Glutamatergic neuron (in vitro differentiated cells): ENCODE measurements around the gene GOLGA2. TPM values are rescaled to one million over a fixed set of nuclear protein-coding genes. Genes with fewer than 3 reads are reported as not detected.

ENCODE experiments used
- DNase-seq: peaks from one replicate; pipeline ENCODE4 v3.0.0; 2022
- H3K27ac Mint-ChIP-seq: one replicate; pipeline ENCODE4 v1.8.0; 2020; ENCODE audit warnings: mild to moderate bottlenecking, mixed read lengths, inconsistent platforms; ENCODE audit not compliant: unreplicated experiment
- H3K27me3 Mint-ChIP-seq: one replicate; pipeline ENCODE4 v1.8.0; 2020; ENCODE audit warnings: mild to moderate bottlenecking, moderate library complexity, mixed read lengths, inconsistent platforms; ENCODE audit not compliant: unreplicated experiment
- H3K36me3 Mint-ChIP-seq: one replicate; pipeline ENCODE4 v1.8.0; 2020; ENCODE audit warnings: mild to moderate bottlenecking, mixed read lengths, inconsistent platforms; ENCODE audit not compliant: unreplicated experiment
- H3K4me1 Mint-ChIP-seq: one replicate; pipeline ENCODE4 v1.8.0; 2020; ENCODE audit warnings: mild to moderate bottlenecking, low read depth, mixed read lengths, inconsistent platforms; ENCODE audit not compliant: unreplicated experiment
- H3K4me3 Mint-ChIP-seq: one replicate; pipeline ENCODE4 v1.8.0; 2020; ENCODE audit warnings: mild to moderate bottlenecking, mixed read lengths, inconsistent platforms; ENCODE audit not compliant: unreplicated experiment
- H3K9me3 Mint-ChIP-seq: one replicate; pipeline ENCODE4 v1.8.0; 2020; ENCODE audit warnings: mild to moderate bottlenecking, moderate library complexity, mixed read lengths, inconsistent platforms; ENCODE audit not compliant: unreplicated experiment
- total RNA-seq: library from RNA; stranded (reverse); fragmentation: NEBNext Ultra II Directional; extraction: Animal tissue kit (Norgen Biotek cat#: 25700); gene quantifications from one replicate; pipeline ENCODE4 v1.2.1, GENCODE V29; 2021; ENCODE audit not compliant: unreplicated experiment
- TF ChIP-seq, protein P1 (sequence below): fragments of 200-600 bp; sonication (generic); IDR thresholded peaks from one replicate; pipeline ENCODE4 v1.5.0; 2021; ENCODE audit not compliant: partially characterized antibody, unreplicated experiment

The GOLGA2 gene
- total RNA-seq, 1 donor from 2014 or later: 78.3 TPM

DNA sequence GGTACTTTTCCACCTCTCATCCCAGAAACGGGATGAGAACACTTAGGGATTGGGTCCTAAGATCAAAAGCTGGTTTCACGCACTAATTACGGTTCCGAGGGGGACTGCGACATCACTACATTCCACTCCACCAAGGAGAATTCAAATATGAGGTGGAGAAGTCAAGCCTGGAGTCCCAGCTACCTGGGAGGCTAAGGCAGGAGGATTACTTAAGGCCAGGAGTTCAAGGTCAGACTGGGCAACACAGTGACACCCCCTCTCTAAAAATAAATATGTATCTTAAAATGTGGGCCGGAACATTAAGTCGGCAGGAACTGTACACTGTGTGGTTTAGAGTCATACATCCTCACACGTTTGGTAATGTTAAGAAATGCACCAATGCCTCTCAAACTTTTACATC lies 1.6 kb downstream of the GOLGA2 start:
- Mint-ChIP-seq H3K27me3 (peaks cover 5% of the 10 kb centered on the region), H3K4me1 (peaks cover 11% of the 10 kb centered on the region)
- TF ChIP-seq, protein P1, sequence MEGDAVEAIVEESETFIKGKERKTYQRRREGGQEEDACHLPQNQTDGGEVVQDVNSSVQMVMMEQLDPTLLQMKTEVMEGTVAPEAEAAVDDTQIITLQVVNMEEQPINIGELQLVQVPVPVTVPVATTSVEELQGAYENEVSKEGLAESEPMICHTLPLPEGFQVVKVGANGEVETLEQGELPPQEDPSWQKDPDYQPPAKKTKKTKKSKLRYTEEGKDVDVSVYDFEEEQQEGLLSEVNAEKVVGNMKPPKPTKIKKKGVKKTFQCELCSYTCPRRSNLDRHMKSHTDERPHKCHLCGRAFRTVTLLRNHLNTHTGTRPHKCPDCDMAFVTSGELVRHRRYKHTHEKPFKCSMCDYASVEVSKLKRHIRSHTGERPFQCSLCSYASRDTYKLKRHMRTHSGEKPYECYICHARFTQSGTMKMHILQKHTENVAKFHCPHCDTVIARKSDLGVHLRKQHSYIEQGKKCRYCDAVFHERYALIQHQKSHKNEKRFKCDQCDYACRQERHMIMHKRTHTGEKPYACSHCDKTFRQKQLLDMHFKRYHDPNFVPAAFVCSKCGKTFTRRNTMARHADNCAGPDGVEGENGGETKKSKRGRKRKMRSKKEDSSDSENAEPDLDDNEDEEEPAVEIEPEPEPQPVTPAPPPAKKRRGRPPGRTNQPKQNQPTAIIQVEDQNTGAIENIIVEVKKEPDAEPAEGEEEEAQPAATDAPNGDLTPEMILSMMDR: no peak

DNA sequence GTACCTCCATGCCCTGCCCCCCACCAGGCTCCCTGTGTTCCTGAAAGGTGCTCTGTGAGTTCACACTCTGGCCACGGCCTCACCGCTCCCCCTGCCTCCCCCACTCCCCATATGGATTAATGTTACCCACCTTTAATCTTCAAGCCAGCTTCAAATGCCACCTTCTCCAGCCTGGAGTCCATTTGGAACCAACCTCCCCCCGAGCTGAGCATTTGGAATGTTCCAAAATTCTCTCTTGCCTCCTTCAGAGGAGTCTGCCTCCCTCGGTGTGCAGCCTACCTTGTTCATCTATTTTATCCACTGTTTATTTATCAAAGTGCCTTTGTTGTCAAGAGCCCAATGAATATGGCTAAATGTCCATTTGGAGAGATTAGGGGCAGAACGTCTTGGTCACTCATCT lies 4.3 kb downstream of the GOLGA2 start:
- Mint-ChIP-seq H3K9me3 (peaks cover 10% of the 10 kb centered on the region), H3K27me3 (peaks cover 2% of the 10 kb centered on the region), H3K27ac (no peak overlapping the region), H3K36me3 (no peaks in the 10 kb centered on the region), H3K4me1 (peaks cover 5% of the 10 kb centered on the region), H3K4me3 (no peak overlapping the region)
- no peak for DNase-seq
- TF ChIP-seq, protein P1: no peak

More for the DNA sequence above, 1.6 kb downstream of the GOLGA2 start:
- no peak overlapping the region for H3K27ac Mint-ChIP-seq
- no peak for DNase-seq
- no peaks in the 10 kb centered on the region for H3K36me3 Mint-ChIP-seq
- H3K9me3 Mint-ChIP-seq: peaks cover 11% of the 10 kb centered on the region
- H3K4me3 Mint-ChIP-seq: peak overlapping the region; percentile 92

DNA sequence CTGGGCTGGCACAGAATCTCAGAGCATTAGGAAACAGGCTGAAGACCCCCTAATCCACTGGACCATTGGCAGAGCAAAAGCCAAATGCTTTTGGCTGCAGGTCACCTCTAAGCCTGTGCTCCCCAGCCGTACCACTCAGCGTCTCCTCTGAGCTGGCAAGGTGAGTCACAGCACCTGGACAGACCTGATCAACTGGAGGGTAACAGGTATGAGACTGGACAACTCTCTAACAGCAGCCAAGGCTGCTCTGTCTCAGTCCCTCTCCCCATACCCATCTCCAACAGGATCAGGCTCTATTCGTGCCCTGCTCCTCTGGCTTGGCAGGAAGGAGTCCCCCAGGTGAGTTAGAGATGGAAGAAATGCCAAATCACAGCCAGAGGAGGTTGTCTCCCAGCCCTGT lies 4.7 kb downstream of the GOLGA2 start:
- Mint-ChIP-seq H3K27me3 (no peaks in the 10 kb centered on the region), H3K4me1 (peaks cover 5% of the 10 kb centered on the region), H3K36me3 (no peaks in the 10 kb centered on the region), H3K4me3 (no peak overlapping the region), H3K27ac (no peak overlapping the region), H3K9me3 (peaks cover 8% of the 10 kb centered on the region)
- DNase-seq: no peak
- TF ChIP-seq, protein P1: no peak

- H3K27me3 Mint-ChIP-seq: peaks cover 3% of the 10 kb centered on the region
- DNase-seq: no peak
- H3K36me3 Mint-ChIP-seq: no peaks in the 10 kb centered on the region
- no peak overlapping the region for H3K27ac Mint-ChIP-seq
- H3K4me3 Mint-ChIP-seq: no peak overlapping the region
- no peaks in the 10 kb centered on the region for H3K4me1 Mint-ChIP-seq
- TF ChIP-seq, protein P1: no peak
- H3K9me3 Mint-ChIP-seq: peaks cover 6% of the 10 kb centered on the region
Measured at GRCh38 chr9:128266868-128267590, 8.8 kb downstream of the GOLGA2 start.

- H3K27me3 Mint-ChIP-seq: peaks cover 10% of the 10 kb centered on the region
Measured at GRCh38 chr9:128265348-128265847, 10.4 kb downstream of the GOLGA2 start.

More at GRCh38 chr9:128265348-128265847, 10.4 kb downstream of the GOLGA2 start:
- DNase-seq: no peak
- Mint-ChIP-seq H3K36me3 (peaks cover 9% of the 10 kb centered on the region), H3K27ac (no peak overlapping the region), H3K4me1 (peaks cover 7% of the 10 kb centered on the region), H3K4me3 (no peak overlapping the region), H3K9me3 (peaks cover 9% of the 10 kb centered on the region)
- TF ChIP-seq, protein P1: no peak
